HG02610 (cell line): ENCODE data around the gene DMC1.
"Not testable (repeated sequence)": the region's sequence is repeated elsewhere in the genome, so short reads cannot be mapped to it uniquely, and the experiment has no call there.

Experiments used
- ATAC-seq: cut with Tn5 transposase; IDR thresholded peaks from one replicate; pipeline ENCODE4 v1.9.1; 2021; ENCODE audit warnings: mild to moderate bottlenecking, moderate library complexity; ENCODE audit not compliant: unreplicated experiment

Gene DMC1

GRCh38 chr22:38470179-38470578 is 99.8 kb downstream of the DMC1 start:
- ATAC-seq = not testable (repeated sequence)

DNA sequence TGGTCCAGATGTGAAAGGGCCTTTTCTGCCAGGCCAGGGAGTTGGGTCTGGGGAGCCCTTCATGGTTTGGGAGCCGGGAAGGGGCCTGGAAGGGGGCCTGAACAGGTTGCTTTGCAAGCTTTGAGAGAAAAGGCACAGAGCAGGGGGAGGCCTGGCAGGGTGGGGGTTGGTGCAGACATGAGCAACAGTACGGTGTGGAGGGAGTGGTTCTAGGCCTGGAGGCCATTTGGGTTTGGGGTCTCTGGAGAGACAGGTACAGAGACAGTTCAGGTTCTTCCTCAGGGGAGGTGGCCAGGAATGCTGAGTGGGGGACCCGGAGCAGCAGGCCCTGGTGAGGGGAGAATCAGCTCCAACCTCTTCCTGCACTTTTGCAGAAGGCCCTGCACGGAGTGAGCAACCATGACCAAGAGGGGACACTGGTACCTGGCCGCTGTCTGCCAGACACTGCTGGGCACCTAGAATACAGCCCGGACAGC is 100.6 kb downstream of the DMC1 start:
- ATAC-seq = no peak
